ENCODE measurements around the gene TAF1. TPM values are rescaled to one million over a fixed set of nuclear protein-coding genes. Genes with fewer than 3 reads are reported as not detected.

TAF1 gene
- total and polyA plus RNA-seq, 9 of the 15 experiments (the other 6 are each of a cell fraction or from before 2014, with no cell fraction given) = 6.4 to 45.1 (median 38.1) TPM

- no peak for TF ChIP-seq ZNF318 (IDR thresholded peaks at IDR 0.05; ENCODE audit: borderline replicate concordance in 1 of 2, low read depth in 1 of 2)
- TF ChIP-seq, protein P1, sequence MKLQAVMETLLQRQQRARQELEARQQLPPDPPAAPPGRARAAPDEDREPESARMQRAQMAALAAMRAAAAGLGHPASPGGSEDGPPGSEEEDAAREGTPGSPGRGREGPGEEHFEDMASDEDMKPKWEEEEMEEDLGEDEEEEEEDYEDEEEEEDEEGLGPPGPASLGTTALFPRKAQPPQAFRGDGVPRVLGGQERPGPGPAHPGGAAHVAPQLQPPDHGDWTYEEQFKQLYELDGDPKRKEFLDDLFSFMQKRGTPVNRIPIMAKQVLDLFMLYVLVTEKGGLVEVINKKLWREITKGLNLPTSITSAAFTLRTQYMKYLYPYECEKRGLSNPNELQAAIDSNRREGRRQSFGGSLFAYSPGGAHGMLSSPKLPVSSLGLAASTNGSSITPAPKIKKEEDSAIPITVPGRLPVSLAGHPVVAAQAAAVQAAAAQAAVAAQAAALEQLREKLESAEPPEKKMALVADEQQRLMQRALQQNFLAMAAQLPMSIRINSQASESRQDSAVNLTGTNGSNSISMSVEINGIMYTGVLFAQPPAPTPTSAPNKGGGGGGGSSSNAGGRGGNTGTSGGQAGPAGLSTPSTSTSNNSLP (IDR thresholded peaks at IDR 0.05; ENCODE audit: borderline replicate concordance, low read depth, low read length) = no peak
- TF ChIP-seq ARID2 (IDR thresholded peaks at IDR 0.05) = no peak
- peak; percentile 94 for TF ChIP-seq CBFA2T2 (conservative IDR thresholded peaks at IDR 0.05)
- no peak for TF ChIP-seq PHF21A (IDR thresholded peaks at IDR 0.05; ENCODE audit: borderline replicate concordance, low read depth)
- TF ChIP-seq ZNF561 (CRISPR knock-in tag; conservative IDR thresholded peaks at IDR 0.05) = no peak
- TF ChIP-seq ZNF766 (CRISPR knock-in tag; conservative IDR thresholded peaks at IDR 0.05) = peak; percentile 51; the same call in 1 of the 2 replicates
- TF ChIP-seq ATF1 (CRISPR knock-in tag; IDR thresholded peaks at IDR 0.05) = no peak
- TF ChIP-seq ATF1 (tag; IDR thresholded peaks at IDR 0.05) = no peak
- TF ChIP-seq PPARD (CRISPR knock-in tag; IDR thresholded peaks at IDR 0.05) = no peak
- 0 out of 2 replicates have a peak, but pooled peaks have one; percentile 4 for TF ChIP-seq ZNF175 (CRISPR knock-in tag; IDR thresholded peaks at IDR 0.05; ENCODE audit: low read depth)
- peak; percentile 94 for TF ChIP-seq MTA2 (IDR thresholded peaks at IDR 0.05; ENCODE audit: low read depth)
- TF ChIP-seq SP2 (IDR thresholded peaks at IDR 0.05; ENCODE audit: extremely low read depth, low read depth, low read length, poor library complexity, severe bottlenecking) = no peak
- no peak for TF ChIP-seq CBX1 (IDR thresholded peaks at IDR 0.05; ENCODE audit: low read depth)
- TF ChIP-seq RAD51 (IDR thresholded peaks at IDR 0.05; ENCODE audit: borderline replicate concordance, low read depth) = no peak
- TF ChIP-seq LARP7 (IDR thresholded peaks at IDR 0.05) = no peak
- no peak for TF ChIP-seq MLLT1 (IDR thresholded peaks at IDR 0.05)
These were observed 84.4 kb downstream of the TAF1 start (continued) for GRCh38 chrX:71450433-71451106.

Data from K562 (cell line).